SK-N-MC (cell line): ENCODE results near the gene NIFK.

Source experiments
- EZH2 ChIP-seq: fragments of 200-600 bp; sonication (generic); IDR thresholded peaks from one replicate; pipeline ENCODE4 v1.6.1; 2017; ENCODE audit warnings: antibody characterized with exemption
- FOXP2 ChIP-seq: optimal IDR thresholded peaks from 2 replicates; pipeline ENCODE3; 2011; ENCODE audit warnings: mild to moderate bottlenecking, moderate library complexity; ENCODE audit not compliant: insufficient read depth; ENCODE audit errors: extremely low read length, control extremely low read depth
- POLR2AphosphoS5 ChIP-seq: IDR thresholded peaks from 2 replicates; pipeline ENCODE4 v1.6.1; 2012; ENCODE audit warnings: mild to moderate bottlenecking, low read depth, low read length, borderline replicate concordance

GRCh38 chr2:121717529-121717928, 19.1 kb downstream of the NIFK start:
- TF ChIP-seq POLR2AphosphoS5 (no peak), EZH2 (no peak), FOXP2 (no peak)
